ENCODE measurements around the gene FN1. TPM values are rescaled to one million over a fixed set of nuclear protein-coding genes. Genes with fewer than 3 reads are reported as not detected.

Gene FN1
- total and polyA plus RNA-seq, 2 of the 8 experiments (the other 6 are each of a cell fraction or from before 2014, with no cell fraction given): 42.9 to 109 TPM

DNA sequence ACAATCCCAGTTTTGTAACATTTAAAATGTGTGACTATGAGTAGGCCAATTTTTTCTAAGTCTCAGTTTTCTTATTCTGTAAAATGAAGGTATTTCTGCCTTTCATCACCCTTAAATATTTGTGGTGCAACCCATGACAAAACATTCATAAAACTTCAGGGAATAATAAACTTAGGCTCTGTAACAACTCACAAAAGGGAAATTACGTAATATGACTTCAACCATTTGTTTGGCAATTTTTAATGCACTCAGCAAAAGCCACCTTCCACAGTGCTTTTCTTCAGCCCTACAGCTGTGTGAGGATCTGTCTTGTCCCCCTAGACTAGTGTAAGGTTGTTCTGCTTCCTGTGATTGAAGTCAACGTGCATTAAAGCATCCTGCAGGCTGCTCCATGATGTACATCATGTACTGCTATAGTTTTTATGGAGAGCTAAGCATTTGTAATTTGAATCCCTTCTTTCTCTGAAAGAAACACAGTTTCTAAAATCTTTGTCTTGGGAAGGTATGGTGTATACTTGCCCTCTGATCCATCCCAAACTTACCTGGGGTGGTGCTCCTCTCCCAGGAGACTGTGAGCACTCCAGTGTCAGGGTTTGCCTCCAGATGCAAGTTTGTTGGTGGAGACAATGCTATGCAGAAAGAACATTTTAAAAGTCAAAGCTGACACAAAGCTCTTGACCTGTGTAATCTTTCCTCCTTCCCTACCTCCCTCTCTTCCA, 39.1 kb downstream of the FN1 start (continued):
- TF ChIP-seq CHD7 (IDR thresholded peaks at IDR 0.05; ENCODE audit: insufficient replicate concordance, low read length): no peak
- no peak for TF ChIP-seq SP4 (IDR thresholded peaks at IDR 0.05; ENCODE audit: low read length)
- TF ChIP-seq CEBPB (IDR thresholded peaks at IDR 0.05; ENCODE audit: low read depth, low read length): no peak
- no peak for TF ChIP-seq GTF2F1 (IDR thresholded peaks at IDR 0.05; ENCODE audit: borderline replicate concordance, low read depth, low read length)
- no peak for TF ChIP-seq RBBP5 (IDR thresholded peaks at IDR 0.05; ENCODE audit: borderline replicate concordance, low read depth, low read length)
- TF ChIP-seq SIN3A (conservative IDR thresholded peaks at IDR 0.05 in 1 of 2, IDR thresholded peaks at IDR 0.05 in 1 of 2; ENCODE audit: low read depth in 1 of 2, low read length in 2 of 2): no peak
